NCI-H146 treated with DMSO at 0.1 percent for 48 hours (cell line): ENCODE measurements around the gene RC3H2.

Experiments
- DNase-seq: peaks from one replicate; lab custom pipeline; 2025; ENCODE audit not compliant: unreplicated experiment; lab: John Stamatoyannopoulos, UW

The RC3H2 gene

GRCh38 chr9:122810306-122810946, 94.7 kb downstream of the RC3H2 start:
- DNase-seq: peak; percentile 63

- peak; percentile 48 for DNase-seq
Observed at GRCh38 chr9:122809261-122809660, 95.9 kb downstream of the RC3H2 start.

- DNase-seq: no peak
Observed at GRCh38 chr9:122808141-122808540, 97.0 kb downstream of the RC3H2 start.

GRCh38 chr9:122807271-122807900, 97.8 kb downstream of the RC3H2 start:
- DNase-seq: no peak

- DNase-seq: no peak
Observed at GRCh38 chr9:122806661-122807060, 98.5 kb downstream of the RC3H2 start.

GRCh38 chr9:122800066-122801060, 104.8 kb downstream of the RC3H2 start, which contains the start of gene OR1K1:
OR1K1 (plus strand) TSS chr9:122800123; CDS start chr9:122800123, 0 bp downstream.
- DNase-seq: no peak

GRCh38 chr9:122797316-122798063, 107.7 kb downstream of the RC3H2 start:
- DNase-seq: no peak
